SH-SY5Y (cell line): Measurements from ENCODE around the gene FUT3.

Experiments
- GATA2 ChIP-seq: IDR thresholded peaks from 2 replicates; pipeline ENCODE4 v1.6.1; 2011; ENCODE audit warnings: mild to moderate bottlenecking, low read depth, low read length
- GATA3 ChIP-seq: IDR thresholded peaks from 2 replicates; pipeline ENCODE4 v1.6.1; 2011; ENCODE audit warnings: low read depth, mild to moderate bottlenecking, low read length, moderate library complexity

- TF ChIP-seq GATA2 (no peak), GATA3 (no peak)
Measured at GRCh38 chr19:5867201-5868136, 16.2 kb upstream of the FUT3 start.
